SU-DHL-6 (cell line): ENCODE measurements around the gene TMEM106C.

Experiments used
- EZH2phosphoT487 ChIP-seq: fragments of 200-600 bp; sonication (generic), shearing (Covaris generic); conservative IDR thresholded peaks from 2 replicates; pipeline ENCODE4 v1.6.1; 2018; ENCODE audit warnings: mild to moderate bottlenecking, antibody characterized with exemption, low read length, moderate library complexity, mixed read lengths
- TF ChIP-seq, protein P1 (sequence below): fragments of 200-600 bp; sonication (generic); IDR thresholded peaks from one replicate; pipeline ENCODE4 v1.5.1; 2017; ENCODE audit warnings: antibody characterized with exemption, mild to moderate bottlenecking, low read length, moderate library complexity; ENCODE audit not compliant: insufficient read depth, poor library complexity, severe bottlenecking

DNA sequence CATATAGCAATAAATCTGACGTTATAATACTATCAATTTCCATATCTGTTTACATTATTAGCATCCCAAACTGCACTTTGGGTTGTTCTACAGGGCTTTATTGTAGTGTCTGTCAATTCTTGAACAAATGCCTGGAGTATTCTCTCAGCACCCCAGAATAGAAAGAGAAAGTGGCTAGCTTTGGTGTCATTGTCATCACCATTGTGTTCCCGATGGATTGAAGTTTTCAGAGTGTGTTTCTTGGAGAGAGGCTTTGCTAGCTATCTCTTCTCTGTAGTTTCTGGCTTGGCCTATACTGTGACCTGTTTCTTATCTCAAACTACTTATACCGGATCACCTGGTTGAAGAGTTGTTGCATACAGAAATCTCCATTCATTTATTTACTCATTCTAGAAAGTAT lies 6.4 kb downstream of the TMEM106C start:
- TF ChIP-seq, protein P1, sequence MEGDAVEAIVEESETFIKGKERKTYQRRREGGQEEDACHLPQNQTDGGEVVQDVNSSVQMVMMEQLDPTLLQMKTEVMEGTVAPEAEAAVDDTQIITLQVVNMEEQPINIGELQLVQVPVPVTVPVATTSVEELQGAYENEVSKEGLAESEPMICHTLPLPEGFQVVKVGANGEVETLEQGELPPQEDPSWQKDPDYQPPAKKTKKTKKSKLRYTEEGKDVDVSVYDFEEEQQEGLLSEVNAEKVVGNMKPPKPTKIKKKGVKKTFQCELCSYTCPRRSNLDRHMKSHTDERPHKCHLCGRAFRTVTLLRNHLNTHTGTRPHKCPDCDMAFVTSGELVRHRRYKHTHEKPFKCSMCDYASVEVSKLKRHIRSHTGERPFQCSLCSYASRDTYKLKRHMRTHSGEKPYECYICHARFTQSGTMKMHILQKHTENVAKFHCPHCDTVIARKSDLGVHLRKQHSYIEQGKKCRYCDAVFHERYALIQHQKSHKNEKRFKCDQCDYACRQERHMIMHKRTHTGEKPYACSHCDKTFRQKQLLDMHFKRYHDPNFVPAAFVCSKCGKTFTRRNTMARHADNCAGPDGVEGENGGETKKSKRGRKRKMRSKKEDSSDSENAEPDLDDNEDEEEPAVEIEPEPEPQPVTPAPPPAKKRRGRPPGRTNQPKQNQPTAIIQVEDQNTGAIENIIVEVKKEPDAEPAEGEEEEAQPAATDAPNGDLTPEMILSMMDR = no peak
- no peak for TF ChIP-seq EZH2phosphoT487
